Keratinocyte (primary cell): Measurements from ENCODE around the gene CARD11.

Experiments
- CTCF ChIP-seq, 3 experiments: IDR thresholded peaks in 1 of 3; conservative IDR thresholded peaks in 1 of 3; optimal IDR thresholded peaks in 1 of 3; 2 replicates in 2 of 3; 3 replicates in 1 of 3; pipeline versions ENCODE3 to v1.5.1; 2011; ENCODE audit warnings: low read length in 3 of 3, mild to moderate bottlenecking in 3 of 3, moderate library complexity in 2 of 3, control low read depth in 1 of 3, inconsistent platforms in 1 of 3; ENCODE audit not compliant: insufficient read depth in 2 of 3; ENCODE audit errors: extremely low read depth in 1 of 3
- EZH2 ChIP-seq: IDR thresholded peaks from one replicate; pipeline ENCODE4 v1.6.1; 2012; ENCODE audit warnings: inconsistent platforms, mild to moderate bottlenecking, low read length, moderate library complexity

GRCh38 chr7:2974093-2974819 is 69.4 kb downstream of the CARD11 start:
- no peak for TF ChIP-seq CTCF (optimal IDR thresholded peaks at IDR 0.05 in 1 of 3, IDR thresholded peaks at IDR 0.05 in 1 of 3, conservative IDR thresholded peaks at IDR 0.05 in 1 of 3; ENCODE audit: extremely low read depth in 1 of 3, insufficient read depth in 2 of 3, low read length in 3 of 3)
- no peak for TF ChIP-seq EZH2
